ENCODE measurements around the gene RFNG. TPM values are rescaled to one million over a fixed set of nuclear protein-coding genes. Genes with fewer than 3 reads are reported as not detected.
A peak's percentile ranks its signal among the peaks of the same experiment; 100 is the strongest.

The RFNG gene
- total and polyA plus RNA-seq, 8 donors: 29.3 to 52.7 (median 45.5) TPM

DNA sequence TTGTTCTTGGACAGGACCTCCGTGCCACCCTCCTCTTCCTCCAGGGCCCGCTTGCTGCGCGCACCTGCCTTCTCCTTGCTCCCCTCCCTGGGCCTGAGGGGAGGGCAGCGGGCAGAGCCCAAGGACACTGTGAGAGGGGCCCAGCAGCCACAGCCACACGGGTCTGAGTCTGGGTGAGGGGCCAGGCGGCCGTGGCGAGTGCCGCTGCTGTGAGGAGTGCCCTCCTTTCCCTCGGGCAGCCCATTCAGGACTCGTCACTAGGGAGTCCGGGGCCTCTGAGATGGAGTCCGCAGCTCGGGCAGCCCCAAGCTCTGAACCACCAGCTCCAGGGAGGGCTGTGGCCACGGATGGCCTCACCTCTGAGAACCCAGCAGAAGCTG, 8.4 kb upstream of the RFNG start:
- DNase-seq (peak in 1 of 4 donors; percentile 63), ATAC-seq (no peak)
- H3K4me1 ChIP-seq: peaks cover 12 to 17% of the 10 kb centered on the region in 2 donors
- no peaks in the 10 kb centered on the region for H3K9me3 ChIP-seq
- H3K4me3 ChIP-seq: no peak overlapping the region
- no peaks in the 10 kb centered on the region for H3K27me3 ChIP-seq
- H3K27ac ChIP-seq: no peak overlapping the region
- H3K36me3 ChIP-seq: peaks cover 0 to 87% of the 10 kb centered on the region in 2 donors
- TF ChIP-seq, protein P1, sequence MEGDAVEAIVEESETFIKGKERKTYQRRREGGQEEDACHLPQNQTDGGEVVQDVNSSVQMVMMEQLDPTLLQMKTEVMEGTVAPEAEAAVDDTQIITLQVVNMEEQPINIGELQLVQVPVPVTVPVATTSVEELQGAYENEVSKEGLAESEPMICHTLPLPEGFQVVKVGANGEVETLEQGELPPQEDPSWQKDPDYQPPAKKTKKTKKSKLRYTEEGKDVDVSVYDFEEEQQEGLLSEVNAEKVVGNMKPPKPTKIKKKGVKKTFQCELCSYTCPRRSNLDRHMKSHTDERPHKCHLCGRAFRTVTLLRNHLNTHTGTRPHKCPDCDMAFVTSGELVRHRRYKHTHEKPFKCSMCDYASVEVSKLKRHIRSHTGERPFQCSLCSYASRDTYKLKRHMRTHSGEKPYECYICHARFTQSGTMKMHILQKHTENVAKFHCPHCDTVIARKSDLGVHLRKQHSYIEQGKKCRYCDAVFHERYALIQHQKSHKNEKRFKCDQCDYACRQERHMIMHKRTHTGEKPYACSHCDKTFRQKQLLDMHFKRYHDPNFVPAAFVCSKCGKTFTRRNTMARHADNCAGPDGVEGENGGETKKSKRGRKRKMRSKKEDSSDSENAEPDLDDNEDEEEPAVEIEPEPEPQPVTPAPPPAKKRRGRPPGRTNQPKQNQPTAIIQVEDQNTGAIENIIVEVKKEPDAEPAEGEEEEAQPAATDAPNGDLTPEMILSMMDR (IDR thresholded peaks at IDR 0.05): no peak
- intact Hi-C loops (cut with DNase I): no loop called here

DNA sequence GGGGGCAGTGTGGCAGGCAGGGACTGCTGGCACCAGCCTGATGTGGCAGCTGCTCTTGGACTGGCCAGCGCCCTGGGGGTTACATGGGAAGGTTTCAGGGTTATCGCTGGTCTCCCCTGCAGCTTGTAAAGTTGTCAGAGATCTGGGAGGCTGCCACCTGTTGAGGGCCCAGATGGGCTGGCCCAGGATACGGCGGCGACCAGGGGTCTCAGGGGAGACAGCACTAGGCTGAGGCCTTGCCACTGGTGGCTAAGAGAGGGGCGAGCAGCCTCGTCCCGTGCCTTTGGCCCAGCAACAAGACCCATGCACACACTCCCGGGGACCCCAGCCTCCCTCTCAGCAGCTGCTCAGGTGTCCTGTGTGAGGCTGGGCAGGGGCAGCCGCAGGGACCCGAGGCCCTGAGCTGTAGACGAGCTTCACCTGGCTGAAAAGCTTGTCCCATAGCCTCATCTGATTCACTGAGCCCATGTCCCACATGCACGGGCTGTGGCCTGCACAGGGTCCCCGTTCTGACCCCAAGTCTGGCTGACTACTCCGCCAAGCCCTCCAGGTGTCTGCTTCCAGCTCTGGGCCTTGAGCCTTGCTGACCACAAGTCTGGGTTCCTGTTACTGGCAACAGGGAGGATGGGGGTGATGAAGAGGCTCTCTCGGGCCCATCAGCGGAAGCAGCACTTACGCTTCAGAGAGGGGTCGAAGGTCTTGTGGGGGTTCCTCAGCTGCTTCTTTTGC, 7.8 kb upstream of the RFNG start:
- ATAC-seq (no peak), DNase-seq (peak in 1 of 4 donors; percentile 50)
- H3K27me3 ChIP-seq: no peaks in the 10 kb centered on the region
- H3K27ac ChIP-seq: no peak overlapping the region
- no peaks in the 10 kb centered on the region for H3K9me3 ChIP-seq
- H3K4me1 ChIP-seq: peaks cover 6 to 12% of the 10 kb centered on the region in 2 donors
- intact Hi-C loops (cut with DNase I): no loop called here
- peaks cover 0 to 92% of the 10 kb centered on the region in 2 donors for H3K36me3 ChIP-seq
- TF ChIP-seq, protein P1 (IDR thresholded peaks at IDR 0.05): no peak
- no peak overlapping the region for H3K4me3 ChIP-seq

DNA sequence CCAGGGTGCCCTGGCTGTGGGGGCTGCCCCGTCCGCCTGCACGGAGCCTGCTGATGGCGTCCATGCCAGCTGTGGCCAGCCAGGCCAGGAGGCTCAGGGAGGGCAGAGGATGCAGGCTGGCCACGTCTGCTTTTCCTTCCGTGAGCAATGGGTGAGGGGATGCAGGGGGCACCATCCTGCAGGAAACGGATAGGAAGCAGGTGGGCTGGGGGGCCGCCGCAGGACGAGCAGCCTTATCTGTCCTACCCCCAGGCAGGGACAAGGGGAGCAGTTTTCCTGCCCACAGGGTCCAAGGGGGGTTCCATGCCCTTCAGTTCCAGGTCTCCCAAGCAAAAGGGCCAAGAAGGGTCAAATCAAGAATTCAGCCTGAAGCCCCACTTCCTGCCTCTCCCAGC, 7.2 kb upstream of the RFNG start:
- Histone ChIP-seq H3K4me3 (no peak overlapping the region), H3K27ac (no peak overlapping the region), H3K27me3 (no peaks in the 10 kb centered on the region), H3K4me1 (peaks cover 1 to 8% of the 10 kb centered on the region in 2 donors), H3K9me3 (no peaks in the 10 kb centered on the region), H3K36me3 (peaks cover 0 to 98% of the 10 kb centered on the region in 2 donors)
- intact Hi-C loops (cut with DNase I): no loop called here
- TF ChIP-seq, protein P1 (IDR thresholded peaks at IDR 0.05): no peak
- ATAC-seq (no peak), DNase-seq (peak in 1 of 4 donors; percentile 44)

DNA sequence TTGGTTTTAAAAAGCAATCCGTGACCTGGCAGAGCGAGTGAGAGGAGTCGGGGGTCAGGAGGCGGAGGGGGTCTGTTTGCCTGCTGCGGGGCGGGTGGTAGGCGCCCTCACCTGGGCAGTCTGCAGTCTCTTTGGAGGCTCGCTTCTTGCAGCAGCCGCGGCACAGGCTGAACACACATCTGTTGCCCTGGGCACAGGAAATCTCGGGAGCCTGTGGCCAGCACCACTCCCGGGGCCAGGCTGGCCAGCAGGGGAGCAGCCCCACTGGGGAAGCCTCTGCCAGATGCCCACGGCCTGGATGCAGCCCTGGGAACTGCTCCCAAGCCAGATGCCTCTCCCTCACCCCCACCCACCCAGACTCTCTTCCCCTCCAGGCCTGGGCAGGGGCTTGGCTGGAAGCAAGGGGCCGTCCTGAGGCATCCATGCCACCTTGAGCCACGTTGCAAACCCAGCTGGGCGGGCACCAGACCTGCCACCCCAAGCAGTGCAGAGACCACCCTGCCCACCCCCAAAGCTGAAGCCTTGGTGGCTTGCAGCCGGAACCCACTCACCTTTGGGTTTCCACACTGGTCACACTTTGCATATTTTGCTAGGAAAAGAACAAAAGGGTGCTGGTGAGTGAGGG, 6.7 kb upstream of the RFNG start:
- peak in 1 of 4 donors; percentile 54 for DNase-seq
- no peaks in the 10 kb centered on the region for H3K27me3 ChIP-seq
- H3K4me3 ChIP-seq: no peak overlapping the region
- H3K4me1 ChIP-seq: peaks cover 0 to 8% of the 10 kb centered on the region in 2 donors
- ATAC-seq: no peak
- no peak overlapping the region for H3K27ac ChIP-seq
- TF ChIP-seq, protein P1 (IDR thresholded peaks at IDR 0.05): no peak
- peaks cover 0 to 99% of the 10 kb centered on the region in 2 donors for H3K36me3 ChIP-seq
- intact Hi-C loops (cut with DNase I): no loop called here
- H3K9me3 ChIP-seq: no peaks in the 10 kb centered on the region
